Ovary (tissue), 3 donors: ENCODE data around the gene EFCAB6.

Source experiments
- EP300 ChIP-seq: sonication (generic); formaldehyde crosslinking; IDR thresholded peaks from one replicate; pipeline ENCODE4 v1.6.1; 2017; ENCODE audit warnings: antibody characterized with exemption
- POLR2A ChIP-seq: fragments of 450-650 bp; IDR thresholded peaks from one replicate; pipeline ENCODE4 v1.6.1; 2017; ENCODE audit warnings: antibody characterized with exemption, mild to moderate bottlenecking, moderate library complexity
- TF ChIP-seq, protein P1 (sequence below), 3 donors: fragments of 450-650 bp in 2 of 3; fragments of 200-600 bp in 1 of 3; IDR thresholded peaks; one replicate each; pipeline versions ENCODE4 v1.5.1 to v1.8.0; 2016 to 2022; ENCODE audit warnings: antibody characterized with exemption in 3 of 3, mild to moderate bottlenecking in 1 of 3
- donor health status: DM: no; HTN: no; CAD: no.

- no peak for TF ChIP-seq EP300
- TF ChIP-seq, protein P1, sequence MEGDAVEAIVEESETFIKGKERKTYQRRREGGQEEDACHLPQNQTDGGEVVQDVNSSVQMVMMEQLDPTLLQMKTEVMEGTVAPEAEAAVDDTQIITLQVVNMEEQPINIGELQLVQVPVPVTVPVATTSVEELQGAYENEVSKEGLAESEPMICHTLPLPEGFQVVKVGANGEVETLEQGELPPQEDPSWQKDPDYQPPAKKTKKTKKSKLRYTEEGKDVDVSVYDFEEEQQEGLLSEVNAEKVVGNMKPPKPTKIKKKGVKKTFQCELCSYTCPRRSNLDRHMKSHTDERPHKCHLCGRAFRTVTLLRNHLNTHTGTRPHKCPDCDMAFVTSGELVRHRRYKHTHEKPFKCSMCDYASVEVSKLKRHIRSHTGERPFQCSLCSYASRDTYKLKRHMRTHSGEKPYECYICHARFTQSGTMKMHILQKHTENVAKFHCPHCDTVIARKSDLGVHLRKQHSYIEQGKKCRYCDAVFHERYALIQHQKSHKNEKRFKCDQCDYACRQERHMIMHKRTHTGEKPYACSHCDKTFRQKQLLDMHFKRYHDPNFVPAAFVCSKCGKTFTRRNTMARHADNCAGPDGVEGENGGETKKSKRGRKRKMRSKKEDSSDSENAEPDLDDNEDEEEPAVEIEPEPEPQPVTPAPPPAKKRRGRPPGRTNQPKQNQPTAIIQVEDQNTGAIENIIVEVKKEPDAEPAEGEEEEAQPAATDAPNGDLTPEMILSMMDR (IDR thresholded peaks at IDR 0.05): no peak
- no peak for TF ChIP-seq POLR2A
Measured at GRCh38 chr22:43697894-43698293, 114.2 kb downstream of the EFCAB6 start.
